NCI-H187 (cell line): ENCODE results near the gene SARNP.
"Not testable (repeated sequence)": the region's sequence is repeated elsewhere in the genome, so short reads cannot be mapped to it uniquely, and the experiment has no call there.

ENCODE experiments used
- DNase-seq, 2 experiments: peaks; one replicate each; lab custom pipeline; 2025; lab: John Stamatoyannopoulos, UW

Gene SARNP

GRCh38 chr12:55839345-55840140 is 22.0 kb upstream of the SARNP start:
- no peak for DNase-seq

DNA sequence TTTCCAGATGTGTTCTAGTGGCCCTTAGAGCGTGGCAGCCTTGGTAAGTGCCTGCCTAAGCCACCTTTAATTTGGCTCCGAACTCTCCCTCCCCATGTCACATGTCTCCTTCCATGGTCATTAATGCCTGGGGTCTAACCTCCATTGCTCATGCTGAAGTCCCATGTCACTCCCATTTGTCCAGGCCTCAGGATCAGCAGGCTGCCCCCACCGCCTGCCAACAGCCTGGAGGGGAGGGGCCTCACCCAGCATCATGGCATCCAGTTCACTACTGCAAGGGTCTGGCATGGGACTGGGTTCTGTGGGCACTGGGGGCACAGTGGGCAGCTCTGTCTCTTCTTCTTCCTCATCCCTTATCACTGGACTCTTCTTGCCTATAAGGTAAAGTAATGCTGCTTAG is 20.8 kb upstream of the SARNP start:
- DNase-seq, result no peak

DNA sequence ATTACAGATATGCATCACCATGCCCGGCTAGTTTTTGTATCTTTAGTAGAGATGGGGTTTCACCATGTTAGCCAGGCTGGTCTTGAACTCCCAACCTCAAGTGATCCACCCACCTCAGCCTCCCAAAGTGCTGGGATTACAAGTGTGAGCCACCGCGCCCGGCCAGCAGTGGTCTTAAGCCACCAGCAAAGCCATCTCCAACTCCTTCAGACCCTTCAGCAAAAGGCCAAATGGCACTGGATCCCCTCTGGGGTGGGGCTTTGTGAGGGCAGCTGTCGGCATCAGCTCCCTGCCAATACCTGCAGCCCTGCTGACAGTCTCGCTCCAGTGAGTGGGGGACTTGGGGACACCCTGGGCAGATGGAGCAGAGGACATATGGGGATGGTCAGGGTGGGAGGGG is 16.9 kb upstream of the SARNP start:
- not testable (repeated sequence) for DNase-seq

- no peak for DNase-seq
These were observed 15.5 kb upstream of the SARNP start for GRCh38 chr12:55833056-55833455.

DNA sequence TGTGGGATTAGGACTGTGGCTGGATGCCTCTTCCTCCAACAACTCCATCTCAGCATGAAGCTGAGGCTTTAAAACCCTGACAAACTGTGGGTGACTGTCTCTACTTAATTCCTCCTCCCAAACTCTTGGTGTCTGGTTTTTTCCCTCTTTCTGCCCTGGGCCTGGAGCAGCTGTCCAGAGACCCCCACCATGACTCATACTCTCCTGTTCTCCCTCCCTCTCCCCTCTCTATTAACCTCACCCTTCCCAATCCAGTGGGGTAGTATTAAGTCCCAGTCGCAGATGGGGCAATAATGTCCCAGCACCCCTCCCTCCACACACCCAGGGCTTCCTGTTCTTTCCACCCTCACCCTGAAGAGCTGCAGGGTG is 13.9 kb upstream of the SARNP start:
- no peak for DNase-seq

- DNase-seq, result peak; percentile 12 to 31
These were observed 13.3 kb upstream of the SARNP start for GRCh38 chr12:55830601-55831446.

DNA sequence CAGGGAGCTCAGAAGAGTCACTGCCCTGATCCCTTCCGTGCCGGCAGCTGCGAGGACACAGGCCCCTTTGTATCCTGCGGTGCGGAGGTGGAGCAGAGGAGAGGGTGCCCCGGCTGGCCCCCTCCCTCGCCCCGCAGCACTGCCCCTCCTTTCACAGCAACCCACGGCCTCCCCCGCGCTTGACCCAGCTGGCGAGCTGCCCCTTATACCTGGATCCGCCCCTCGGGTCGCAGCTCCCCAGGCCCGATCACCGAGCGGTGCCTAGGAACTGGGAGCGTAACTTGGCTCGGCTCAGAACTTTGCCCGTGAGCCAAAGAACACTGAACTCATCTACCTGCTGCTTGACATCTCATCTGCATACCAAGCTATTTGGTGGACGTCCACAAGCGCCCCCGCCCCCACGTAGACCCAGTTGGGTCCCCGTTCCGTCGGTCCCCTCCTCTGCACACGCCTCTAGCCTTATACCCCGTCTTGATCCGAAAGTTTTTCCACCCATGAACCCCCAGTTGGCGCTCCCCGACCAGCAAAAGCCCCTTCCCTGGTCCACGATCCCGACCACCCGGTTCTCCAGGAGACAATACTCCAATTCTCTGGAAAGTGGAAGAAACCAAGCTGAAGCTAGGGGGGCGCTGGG is 12.6 kb upstream of the SARNP start:
- DNase-seq, result peak; percentile 55 to 58

DNA sequence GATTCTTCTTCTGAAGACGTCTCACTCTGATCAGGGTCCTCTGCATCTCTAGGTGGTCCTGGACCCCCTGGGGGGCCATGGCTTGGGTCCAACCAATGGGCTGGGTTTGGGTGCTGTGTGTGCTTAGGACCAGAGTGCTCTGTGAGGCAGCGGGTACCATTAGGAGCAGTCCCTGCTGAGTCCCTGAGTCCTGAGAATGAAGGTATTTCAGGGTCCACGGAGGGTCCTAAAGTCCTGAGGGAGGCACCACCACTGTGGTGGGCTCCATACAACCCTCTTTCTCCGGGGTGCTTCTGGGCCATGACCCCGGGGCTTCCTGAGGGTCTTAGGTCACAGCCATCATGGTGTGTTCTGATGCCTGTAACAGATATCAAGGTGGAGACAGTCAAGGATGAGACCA is 10.8 kb upstream of the SARNP start:
- no peak for DNase-seq

GRCh38 chr12:55827806-55828205 is 10.3 kb upstream of the SARNP start:
- no peak for DNase-seq

- DNase-seq, result no peak
These were observed 7.2 kb upstream of the SARNP start for GRCh38 chr12:55824726-55825125.

DNA sequence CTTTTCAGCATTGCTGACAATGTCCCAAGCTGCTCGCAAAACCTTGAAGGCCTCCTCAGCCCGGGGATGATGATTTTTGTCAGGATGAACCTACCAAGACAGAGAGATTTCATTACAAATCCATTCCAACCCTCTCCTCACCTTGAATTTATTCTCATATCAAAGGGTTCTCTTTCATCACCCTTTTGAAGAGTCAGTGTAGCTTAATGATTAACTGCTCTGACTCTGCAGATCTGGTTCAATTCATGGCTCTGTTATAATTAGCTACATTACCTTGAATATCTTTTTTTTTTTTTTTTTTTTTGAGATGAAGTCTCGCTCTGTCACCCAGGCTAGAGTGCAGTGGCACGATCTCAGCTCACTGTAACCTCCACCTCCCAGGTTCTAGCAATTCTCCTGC is 5.9 kb upstream of the SARNP start:
- no peak for DNase-seq

DNA sequence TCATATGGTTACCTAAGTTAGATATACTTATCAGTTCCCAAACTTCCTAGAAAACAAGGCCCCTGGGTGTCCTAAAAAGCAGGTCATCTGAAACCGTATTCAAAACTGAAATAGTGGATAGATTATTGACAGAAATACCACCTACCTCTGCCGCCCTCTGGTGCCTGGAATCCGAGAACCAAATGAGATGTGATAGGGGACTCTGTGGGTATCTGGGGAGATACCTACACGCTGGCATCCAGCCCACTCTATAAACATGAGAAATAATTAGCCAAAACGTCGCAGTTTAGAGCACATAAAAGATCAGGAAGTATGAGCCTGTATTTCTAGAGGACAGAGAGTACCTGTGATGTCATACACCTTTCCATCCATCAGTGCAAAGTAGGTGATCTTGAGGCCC is 4.7 kb upstream of the SARNP start:
- no peak for DNase-seq

GRCh38 chr12:55820679-55821078 is 3.2 kb upstream of the SARNP start:
- no peak for DNase-seq

DNA sequence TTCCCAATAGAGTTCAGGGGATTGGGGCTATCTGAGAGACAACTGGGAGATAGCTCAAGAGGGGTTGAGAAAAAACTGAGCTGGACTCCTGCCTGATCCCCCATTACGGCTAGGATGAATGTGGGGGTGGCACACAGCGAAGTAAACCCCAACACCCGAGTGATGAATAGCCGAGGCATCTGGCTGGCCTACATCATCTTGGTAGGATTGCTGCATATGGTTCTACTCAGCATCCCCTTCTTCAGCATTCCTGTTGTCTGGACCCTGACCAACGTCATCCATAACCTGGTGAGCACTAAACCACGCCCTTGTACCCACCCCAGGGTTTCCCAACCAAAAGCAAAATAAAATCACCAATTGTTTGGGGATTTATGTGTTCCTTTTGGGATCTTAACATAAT is 1.4 kb upstream of the SARNP start:
- no peak for DNase-seq

DNA sequence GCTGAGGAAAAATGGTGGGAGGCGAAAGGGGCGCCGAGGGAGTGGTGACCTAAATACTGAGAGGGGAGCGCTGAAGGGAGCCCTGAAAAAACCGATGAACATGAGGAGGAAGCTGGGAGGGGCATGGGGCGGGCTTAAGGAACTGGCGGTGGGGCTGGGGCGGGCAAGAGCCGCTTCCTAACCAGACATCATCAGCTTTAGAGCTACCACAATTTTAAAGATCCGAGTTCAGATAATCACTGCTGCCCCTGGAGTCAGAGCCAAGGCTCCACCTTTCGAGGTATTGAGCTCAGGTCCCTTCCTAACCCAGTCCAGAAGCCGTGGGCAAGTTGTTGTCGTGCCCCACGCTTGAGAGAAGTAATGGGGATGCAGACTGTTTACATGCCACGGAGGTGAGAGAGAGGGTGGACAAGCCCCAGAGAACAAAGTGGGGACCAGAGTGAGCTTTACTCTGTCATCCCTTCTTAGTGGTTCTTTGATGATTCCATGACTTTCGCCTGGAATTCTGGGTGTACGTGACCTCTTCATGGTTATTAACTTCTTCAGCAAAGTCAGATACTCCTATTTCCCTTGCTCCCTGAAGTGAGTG is 710 bp upstream of the SARNP start:
- no peak for DNase-seq

DNA sequence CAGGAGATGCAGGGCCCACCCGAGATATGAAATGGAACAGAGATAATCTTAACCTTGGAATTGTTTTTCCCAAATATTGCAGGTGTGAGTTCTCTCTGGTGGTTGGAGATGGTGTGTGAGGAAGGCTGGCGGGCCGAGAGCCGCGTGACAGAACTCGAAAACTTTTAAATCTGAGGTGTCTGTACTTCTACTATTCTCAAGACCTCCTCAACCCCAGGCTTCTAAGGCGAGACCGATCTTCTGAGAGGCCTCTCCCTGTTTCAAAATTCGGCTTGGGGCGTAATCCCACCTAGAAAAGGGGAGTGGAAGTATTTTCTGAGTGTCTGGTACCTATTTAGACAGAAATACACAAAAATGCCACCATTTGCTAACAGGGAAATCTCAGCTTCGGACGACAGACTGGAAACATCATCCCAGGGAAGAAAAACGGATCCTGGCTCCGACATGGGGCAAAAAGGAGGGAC is 611 bp downstream of the SARNP start:
- peak in 1 of 2 experiments; percentile 50 for DNase-seq

DNA sequence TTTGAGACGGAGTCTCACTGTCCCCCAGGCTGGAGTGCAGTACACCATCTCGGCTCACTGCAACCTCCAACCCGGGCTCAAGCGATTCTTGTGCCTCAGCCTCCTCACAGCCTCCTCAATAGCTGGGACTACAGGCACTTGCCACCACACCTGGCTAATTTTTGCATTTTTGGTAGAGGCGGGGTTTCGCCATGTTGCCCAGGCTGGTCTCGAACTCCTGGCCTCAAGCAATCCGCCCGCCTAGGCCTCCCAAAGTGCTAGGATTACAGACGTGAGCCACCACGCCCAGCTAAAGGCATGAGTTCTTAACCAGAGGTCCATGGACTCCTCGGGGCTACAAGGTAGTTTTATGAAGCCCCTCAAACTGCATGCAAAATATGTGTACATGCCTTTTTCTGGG is 2.1 kb downstream of the SARNP start:
- DNase-seq, result no peak

DNA sequence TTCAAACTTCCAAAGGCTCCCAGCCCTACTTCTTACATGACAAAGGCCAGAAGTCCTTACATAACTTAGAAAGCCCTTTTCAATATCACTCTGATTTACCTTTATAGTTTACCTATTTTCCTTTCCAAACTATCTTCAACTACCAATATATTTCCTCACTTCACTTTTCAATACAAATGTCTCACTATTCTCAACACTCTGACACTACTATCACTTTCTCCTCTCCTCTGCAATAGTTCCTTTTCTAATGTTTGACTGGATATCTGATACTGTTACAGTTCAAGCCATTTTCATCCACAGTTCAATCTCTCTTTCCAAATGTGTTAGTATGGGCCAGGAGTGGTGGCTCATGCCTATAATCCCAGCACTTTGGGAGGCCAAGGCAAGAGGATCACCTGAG is 3.3 kb downstream of the SARNP start:
- no peak for DNase-seq

GRCh38 chr12:55812088-55812487 is 5.4 kb downstream of the SARNP start:
- DNase-seq, result no peak

- no peak for DNase-seq
These were observed 8.2 kb downstream of the SARNP start for GRCh38 chr12:55809274-55809673.

DNA sequence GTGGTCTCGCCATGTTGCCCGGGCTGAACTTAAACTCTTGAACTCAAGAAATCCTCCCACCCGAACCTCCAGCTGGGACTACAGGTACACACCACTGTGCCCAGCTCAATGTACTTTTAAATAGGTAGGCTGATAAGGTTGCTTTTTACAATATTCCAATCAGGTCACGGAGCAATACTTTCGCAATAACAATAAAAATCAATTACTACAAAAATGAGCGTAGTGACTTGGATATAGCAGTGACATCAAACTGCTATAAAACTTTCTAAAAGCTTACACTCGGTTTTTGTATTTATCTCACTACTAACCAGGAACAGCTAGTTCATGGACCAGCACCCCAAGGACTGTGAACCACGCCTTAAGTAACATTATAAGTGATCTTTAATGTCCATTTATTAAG is 10.5 kb downstream of the SARNP start:
- DNase-seq, result no peak

DNA sequence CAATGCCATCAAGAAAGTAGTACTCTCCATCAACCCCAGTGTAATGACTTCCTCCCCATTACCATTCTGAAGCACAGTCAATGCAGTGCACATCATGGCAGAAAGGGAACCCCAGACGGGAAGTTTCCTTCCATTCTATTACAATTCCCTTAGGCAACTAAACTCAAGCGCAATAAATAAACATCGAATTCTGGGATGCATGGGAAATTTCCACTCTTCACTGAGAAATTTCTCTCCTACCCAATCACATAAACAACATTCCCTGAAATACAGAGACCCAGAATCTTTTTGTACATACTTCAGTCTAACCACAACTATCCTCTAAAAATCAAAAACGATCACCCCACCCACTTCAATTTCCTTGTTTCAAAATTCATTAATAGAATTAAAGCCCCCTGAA is 20.0 kb downstream of the SARNP start:
- no peak for DNase-seq
